GM12878 (cell line): ENCODE measurements around the gene GINS2. TPM values are rescaled to one million over a fixed set of nuclear protein-coding genes. Genes with fewer than 3 reads are reported as not detected.

Experiments
- ATAC-seq: fragments of 200-7000 bp; cut with Tn5 transposase; 3 replicates; pipeline ENCODE4 v1.9.1; 2020; ENCODE audit warnings: mild to moderate bottlenecking, moderate library complexity
- BruUV-seq: library from RNA; stranded (reverse); fragments of 400-500 nt; replicated peaks from 2 replicates; lab custom pipeline; 2021; lab: Mats Ljungman, UMichigan
- CTCF ChIA-PET: fragments of 300-600 bp; sonication (Branson Sonifier 250); formaldehyde crosslinking; extraction: SDS; loops from one replicate; lab custom pipeline; 2021; ENCODE audit warnings: inconsistent platforms; lab: Yijun Ruan, JAX
- POLR2A ChIA-PET: fragments of 350-600 bp; formaldehyde crosslinking; extraction: SDS; loops from one replicate; lab custom pipeline; 2021; ENCODE audit warnings: inconsistent platforms; lab: Charles Lee
- RAD21 ChIA-PET: fragments of 300-600 bp; sonication (Branson Sonifier 250); formaldehyde crosslinking; loops from one replicate; lab custom pipeline; 2023; ENCODE audit warnings: antibody characterized with exemption; ENCODE audit not compliant: unreplicated experiment; lab: Charles Lee
- SMC1A ChIA-PET: fragments of 300-600 bp; sonication (Branson Sonifier 250); formaldehyde crosslinking; loops from one replicate; lab custom pipeline; 2023; ENCODE audit not compliant: unreplicated experiment, uncharacterized antibody; lab: Charles Lee
- DNase-seq: peaks from one replicate; pipeline ENCODE4 v3.0.0-alpha.2; 2011; ENCODE audit warnings: low read depth, low spot score
- FAIRE-seq: peaks from 3 replicates; lab custom pipeline; 2011; peaks lifted over from hg19 to GRCh38; lab: Jason Lieb, UNC
- H2AFZ ChIP-seq: 2 replicates; pipeline ENCODE4 v1.6.0; 2011; ENCODE audit warnings: low read depth, low read length, control low read depth; ENCODE audit not compliant: control insufficient read depth
- H3K27ac ChIP-seq: 2 replicates; pipeline ENCODE4 v1.5.1; 2011; ENCODE audit warnings: control low read depth; ENCODE audit not compliant: control insufficient read depth, insufficient read depth
- H3K27me3 ChIP-seq, 2 experiments: replicated peaks in 1 of 2; 2 replicates each; pipeline versions ENCODE4 v1.6.0 to v1.6.1; 2011; ENCODE audit warnings: low read length in 1 of 2; ENCODE audit not compliant: control insufficient read depth in 2 of 2, insufficient read depth in 2 of 2
- H3K36me3 ChIP-seq, 2 experiments: 2 replicates each; pipeline ENCODE4 v1.5.1; 2011; ENCODE audit warnings: low read length in 1 of 2; ENCODE audit not compliant: control insufficient read depth in 2 of 2, insufficient read depth in 2 of 2
- H3K4me1 ChIP-seq: 2 replicates; pipeline ENCODE4 v1.6.1; 2011; ENCODE audit warnings: mild to moderate bottlenecking, low read length, moderate library complexity, mixed read lengths; ENCODE audit not compliant: control insufficient read depth, insufficient read depth
- H3K4me2 ChIP-seq: 2 replicates; pipeline ENCODE4 v1.6.0; 2011; ENCODE audit warnings: control low read depth; ENCODE audit not compliant: control insufficient read depth, insufficient read depth
- H3K4me3 ChIP-seq: fragments of 200-600 bp; sonication (generic); 2 replicates; pipeline ENCODE4 v1.5.1; 2016
- H3K79me2 ChIP-seq: 2 replicates; pipeline ENCODE4 v1.6.0; 2011; ENCODE audit warnings: low read length; ENCODE audit not compliant: control insufficient read depth, insufficient read depth
- H3K9ac ChIP-seq: 2 replicates; pipeline ENCODE4 v1.8.0; 2011; ENCODE audit warnings: low read length, control low read depth, mixed read lengths; ENCODE audit not compliant: control insufficient read depth, insufficient read depth
- H3K9me3 ChIP-seq: replicated peaks from 3 replicates; pipeline ENCODE4 v1.5.1; 2011; ENCODE audit warnings: mild to moderate bottlenecking, low read length; ENCODE audit not compliant: control insufficient read depth, insufficient read depth
- H4K20me1 ChIP-seq: 2 replicates; pipeline ENCODE4 v1.6.0; 2011; ENCODE audit not compliant: control insufficient read depth, insufficient read depth
- ASH2L ChIP-seq: fragments of 300-600, 200-600 bp; sonication (generic); IDR thresholded peaks from 2 replicates; pipeline ENCODE4 v1.6.1; 2017; ENCODE audit warnings: low read depth, mild to moderate bottlenecking, borderline replicate concordance
- ATF3 ChIP-seq: IDR thresholded peaks from 2 replicates; pipeline ENCODE4 v1.6.1; 2011; ENCODE audit warnings: low read depth, mild to moderate bottlenecking, low read length, moderate library complexity, borderline replicate concordance; ENCODE audit errors: extremely low read depth
- DPF2 ChIP-seq: fragments of 450-650 bp; IDR thresholded peaks from 2 replicates; pipeline ENCODE4 v1.6.1; 2017; ENCODE audit warnings: mild to moderate bottlenecking
- NR2F1 ChIP-seq: fragments of 450-650 bp; conservative IDR thresholded peaks from 2 replicates; pipeline ENCODE4 v1.6.1; 2017; ENCODE audit warnings: mild to moderate bottlenecking
- PAX5 ChIP-seq: IDR thresholded peaks from 2 replicates; pipeline ENCODE4 v1.6.1; 2011; ENCODE audit warnings: low read depth, low read length, borderline replicate concordance
- RCOR1 ChIP-seq: conservative IDR thresholded peaks from 2 replicates; pipeline ENCODE4 v1.6.1; 2012; ENCODE audit warnings: low read depth, low read length, improper control_type of control experiment
- RELB ChIP-seq: fragments of 450-650 bp; IDR thresholded peaks from 2 replicates; pipeline ENCODE4 v1.6.1; 2017; ENCODE audit warnings: low read depth, mild to moderate bottlenecking, moderate library complexity
- STAT1 ChIP-seq: fragments of 450-650 bp; conservative IDR thresholded peaks from 2 replicates; pipeline ENCODE4 v1.6.1; 2014; ENCODE audit warnings: antibody characterized with exemption, mild to moderate bottlenecking
- SUPT20H ChIP-seq: IDR thresholded peaks from 2 replicates; pipeline ENCODE4 v1.6.1; 2011; ENCODE audit warnings: low read depth, mild to moderate bottlenecking, low read length, moderate library complexity, borderline replicate concordance; ENCODE audit not compliant: control insufficient read depth
- TCF3 ChIP-seq: IDR thresholded peaks from 2 replicates; pipeline ENCODE4 v1.6.1; 2012; ENCODE audit warnings: low read depth, mild to moderate bottlenecking, low read length, borderline replicate concordance; ENCODE audit not compliant: insufficient read depth
- WRNIP1 ChIP-seq: IDR thresholded peaks from 2 replicates; pipeline ENCODE4 v1.6.1; 2011; ENCODE audit warnings: low read depth, low read length, improper control_type of control experiment, borderline replicate concordance
- WGBS: methylation state at CpG from one replicate; pipeline ENCODE4 v1.1.6; 2016; ENCODE audit warnings: low lambda C conversion rate; ENCODE audit not compliant: insufficient replicate concordance, insufficient coverage; ENCODE audit errors: missing lambda C conversion rate; 5-methylcytosine and 5-hydroxymethylcytosine counted together
- in situ Hi-C: fragments of 300-500 bp; cut with MboI; formaldehyde crosslinking; loops from 9 replicates; pipeline ENCODE4 v1.14.3; 2018; ENCODE audit warnings: mixed read lengths
- intact Hi-C: fragments of 100-400 bp; cut with micrococcal nuclease; formaldehyde crosslinking; loops from one replicate; pipeline ENCODE4 v1.14.2; 2022; ENCODE audit not compliant: unreplicated experiment
- polyA plus RNA-seq, 11 experiments: library from polyadenylated mRNA; depleted of rRNA in 4 of 11; unstranded in 6 of 11; stranded (reverse) in 5 of 11; fragments of >200 nt; fragmentation: Nextera tagmentation in 4 of 11; fragmentation: Illumina TruSeq in 1 of 11; extraction: Ambion mirVana in 4 of 11; extraction: Trizol in 1 of 11; gene quantifications; 1 replicate in 1 of 11; 2 replicates in 10 of 11; pipeline versions ENCODE4 v1.2.1 to v1.2.3, GENCODE V29; 2011 to 2016; ENCODE audit warnings: inconsistent platforms in 2 of 11, missing spikeins in 2 of 11, low read depth in 1 of 11
- total RNA-seq, 4 experiments: library from RNA; depleted of rRNA in 3 of 4; stranded (reverse); fragments of >200 nt in 3 of 4; fragmentation: Illumina TruSeq in 1 of 4; extraction: Trizol in 1 of 4; gene quantifications; 2 replicates each; pipeline versions ENCODE4 v1.2.1 to v1.2.3, GENCODE V29; 2013 to 2021
- TF ChIP-seq, protein P1 (sequence below): IDR thresholded peaks from 2 replicates; pipeline ENCODE4 v1.6.1; 2012; ENCODE audit warnings: low read depth, low read length, improper control_type of control experiment
- TF ChIP-seq, protein P2 (sequence below): fragments of 150-350 bp; IDR thresholded peaks from 2 replicates; pipeline ENCODE4 v1.6.1; 2014; ENCODE audit warnings: mild to moderate bottlenecking, low read depth, low read length

Gene GINS2
- total and polyA plus RNA-seq, 10 of the 15 experiments (the other 5 are each of a cell fraction or from before 2014, with no cell fraction given): 42.7 to 90.8 (median 57.0) TPM

GRCh38 chr16:85646976-85647375 is 41.8 kb downstream of the GINS2 start:
- intact Hi-C loops: no loop called here
- no peak overlapping the region for H3K9ac ChIP-seq
- BruUV-seq: no TSS peak
- H3K4me2 ChIP-seq: no peak overlapping the region
- no peaks in the 10 kb centered on the region for H3K9me3 ChIP-seq
- SMC1A ChIA-PET: no interaction called here
- DNase-seq (no peak), ATAC-seq (no peak), FAIRE-seq (no peak)
- H3K27me3 ChIP-seq: no peaks in the 10 kb centered on the region
- no peak overlapping the region for H3K27ac ChIP-seq
- H4K20me1 ChIP-seq: peaks cover 3% of the 10 kb centered on the region
- CTCF ChIA-PET: no interaction called here
- H3K4me3 ChIP-seq: no peak overlapping the region
- WGBS: 95% methylated on average over 12 of the region's 15 CpGs
- no peak overlapping the region for H2AFZ ChIP-seq
- POLR2A ChIA-PET: no interaction called here
- in situ Hi-C loops: no loop called here
- H3K36me3 ChIP-seq: peaks cover 2 to 18% of the 10 kb centered on the region in 2 experiments; a peak in 3 of 4 replicates
- no peaks in the 10 kb centered on the region; the same call in 1 of the 2 replicates for H3K79me2 ChIP-seq
- no peaks in the 10 kb centered on the region for H3K4me1 ChIP-seq
- RAD21 ChIA-PET: no interaction called here
- TF ChIP-seq DPF2: no peak
- TF ChIP-seq PAX5: no peak
- TF ChIP-seq NR2F1: no peak
- no peak for TF ChIP-seq ATF3

GRCh38 chr16:85646358-85646907 is 42.3 kb downstream of the GINS2 start:
- Histone ChIP-seq H4K20me1 (peaks cover 3% of the 10 kb centered on the region), H3K9ac (no peak overlapping the region), H3K79me2 (no peaks in the 10 kb centered on the region; the same call in 1 of the 2 replicates), H3K4me2 (no peak overlapping the region), H3K4me1 (no peaks in the 10 kb centered on the region), H2AFZ (no peak overlapping the region), H3K36me3 (peaks cover 2 to 16% of the 10 kb centered on the region in 2 experiments; a peak in 3 of 4 replicates), H3K27ac (no peak overlapping the region), H3K27me3 (no peaks in the 10 kb centered on the region), H3K9me3 (no peaks in the 10 kb centered on the region), H3K4me3 (no peak overlapping the region)
- DNase-seq (no peak), FAIRE-seq (no peak), ATAC-seq (no peak)
- SMC1A ChIA-PET: no interaction called here
- in situ Hi-C loops (no loop called here), intact Hi-C loops (no loop called here)
- no TSS peak for BruUV-seq
- RAD21 ChIA-PET: no interaction called here
- POLR2A ChIA-PET: no interaction called here
- WGBS: 84% methylated on average over 17 of the region's 17 CpGs
- CTCF ChIA-PET: no interaction called here
- TF ChIP-seq TCF3 (no peak), ASH2L (no peak), RCOR1 (no peak), STAT1 (no peak), WRNIP1 (no peak), RELB (no peak), SUPT20H (no peak)
- TF ChIP-seq, protein P1, sequence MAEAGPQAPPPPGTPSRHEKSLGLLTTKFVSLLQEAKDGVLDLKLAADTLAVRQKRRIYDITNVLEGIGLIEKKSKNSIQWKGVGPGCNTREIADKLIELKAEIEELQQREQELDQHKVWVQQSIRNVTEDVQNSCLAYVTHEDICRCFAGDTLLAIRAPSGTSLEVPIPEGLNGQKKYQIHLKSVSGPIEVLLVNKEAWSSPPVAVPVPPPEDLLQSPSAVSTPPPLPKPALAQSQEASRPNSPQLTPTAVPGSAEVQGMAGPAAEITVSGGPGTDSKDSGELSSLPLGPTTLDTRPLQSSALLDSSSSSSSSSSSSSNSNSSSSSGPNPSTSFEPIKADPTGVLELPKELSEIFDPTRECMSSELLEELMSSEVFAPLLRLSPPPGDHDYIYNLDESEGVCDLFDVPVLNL: no peak
- TF ChIP-seq, protein P2, sequence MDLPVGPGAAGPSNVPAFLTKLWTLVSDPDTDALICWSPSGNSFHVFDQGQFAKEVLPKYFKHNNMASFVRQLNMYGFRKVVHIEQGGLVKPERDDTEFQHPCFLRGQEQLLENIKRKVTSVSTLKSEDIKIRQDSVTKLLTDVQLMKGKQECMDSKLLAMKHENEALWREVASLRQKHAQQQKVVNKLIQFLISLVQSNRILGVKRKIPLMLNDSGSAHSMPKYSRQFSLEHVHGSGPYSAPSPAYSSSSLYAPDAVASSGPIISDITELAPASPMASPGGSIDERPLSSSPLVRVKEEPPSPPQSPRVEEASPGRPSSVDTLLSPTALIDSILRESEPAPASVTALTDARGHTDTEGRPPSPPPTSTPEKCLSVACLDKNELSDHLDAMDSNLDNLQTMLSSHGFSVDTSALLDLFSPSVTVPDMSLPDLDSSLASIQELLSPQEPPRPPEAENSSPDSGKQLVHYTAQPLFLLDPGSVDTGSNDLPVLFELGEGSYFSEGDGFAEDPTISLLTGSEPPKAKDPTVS: no peak
